Measurements from ENCODE around the gene CERT1.
A peak's percentile ranks its signal among the peaks of the same experiment; 100 is the strongest.

CERT1 gene

DNA sequence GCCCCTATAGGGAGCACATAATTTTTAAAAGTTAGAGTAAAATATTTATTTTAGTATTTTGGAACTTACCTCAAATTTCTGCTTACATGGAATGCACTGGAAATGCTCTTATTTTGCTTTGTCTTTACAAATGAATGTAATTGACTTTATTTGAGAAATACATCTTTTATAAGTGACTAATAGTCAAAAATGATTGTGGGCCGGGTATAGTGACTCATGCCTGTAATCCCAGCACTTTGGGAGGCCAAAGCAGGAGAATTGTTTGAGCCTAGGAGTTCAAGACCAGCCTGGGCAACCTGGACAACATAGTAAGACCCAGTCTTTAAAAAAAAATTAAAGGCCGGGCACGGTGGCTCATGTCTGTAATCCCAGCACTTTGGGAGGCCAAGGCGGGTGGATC, 168.6 kb downstream of the CERT1 start:
- H4K91ac ChIP-seq (ENCODE audit: low read depth, low read length), result no peak overlapping the region
- no peak overlapping the region for H3K27ac ChIP-seq (ENCODE audit: low read depth, low read length)
- peaks cover 3% of the 10 kb centered on the region for H3K79me2 ChIP-seq (ENCODE audit: control insufficient read depth, insufficient read depth, low read length, poor library complexity)
- H3K36me3 ChIP-seq (ENCODE audit: control insufficient read depth in 1 of 2, insufficient read depth in 2 of 2, low read length in 2 of 2), result peaks cover 14 to 16% of the 10 kb centered on the region in 2 experiments
- H3K4me1 ChIP-seq (ENCODE audit: control insufficient read depth in 1 of 2, insufficient read depth in 2 of 2, low read length in 2 of 2), result no peaks in the 10 kb centered on the region
- no peak overlapping the region for H3K23ac ChIP-seq (ENCODE audit: low read length)
- no peak overlapping the region for H3K4me2 ChIP-seq (ENCODE audit: low read length)
- no peak overlapping the region for H3K9ac ChIP-seq (ENCODE audit: low read length)
- peak overlapping the region; percentile 87 for H3K4ac ChIP-seq (ENCODE audit: low read depth, low read length)
- H3K4me3 ChIP-seq (ENCODE audit: low read depth, low read length), result no peak overlapping the region
- H3K27me3 ChIP-seq (ENCODE audit: insufficient read depth, low read length), result no peaks in the 10 kb centered on the region
- no peak overlapping the region for H2BK12ac ChIP-seq (ENCODE audit: low read length)
- WGBS (ENCODE audit: extremely low coverage, insufficient coverage, insufficient read length), result no CpG with 5 or more reads among the region's 4 CpGs
- no peaks in the 10 kb centered on the region for H3K79me1 ChIP-seq (ENCODE audit: low read length)
- no peak overlapping the region for H3K14ac ChIP-seq (ENCODE audit: low read length)
- no peak overlapping the region for H2AK5ac ChIP-seq (ENCODE audit: low read length)
- no peaks in the 10 kb centered on the region for H3K9me3 ChIP-seq (ENCODE audit: insufficient read depth, low read depth, low read length)
- no peak for DNase-seq
- H2AFZ ChIP-seq (ENCODE audit: insufficient read depth, low read length, poor library complexity), result no peak overlapping the region
- H2BK5ac ChIP-seq (ENCODE audit: low read depth, low read length, poor library complexity), result no peak overlapping the region
- H3K18ac ChIP-seq (ENCODE audit: low read length), result no peak overlapping the region
- H4K8ac ChIP-seq (ENCODE audit: low read depth, low read length), result no peak overlapping the region
- no peak overlapping the region for H2BK120ac ChIP-seq (ENCODE audit: insufficient read depth, low read length, poor library complexity)
- no peak overlapping the region for H4K12ac ChIP-seq (ENCODE audit: low read depth, low read length)

DNA sequence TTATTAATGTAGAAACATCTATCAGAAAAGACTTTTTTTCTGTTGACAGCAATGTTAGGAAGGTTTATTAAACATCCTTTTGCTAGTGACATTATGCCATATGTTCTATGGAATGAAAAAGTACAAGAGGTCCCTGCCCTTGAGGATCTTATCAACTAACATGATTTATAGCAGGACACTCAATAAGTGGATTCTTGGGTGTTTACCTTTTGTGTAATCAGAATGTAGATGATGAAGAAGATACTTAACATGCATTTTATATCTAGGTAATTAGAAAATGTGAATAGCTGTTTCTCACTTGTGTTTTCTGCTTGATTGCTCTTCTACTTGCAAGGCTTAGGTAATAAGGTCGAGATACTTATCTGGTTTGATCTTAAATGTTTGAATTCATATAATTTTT, 169.5 kb downstream of the CERT1 start:
- Histone ChIP-seq H3K27ac (ENCODE audit: low read depth, low read length) (no peak overlapping the region), H3K18ac (ENCODE audit: low read length) (no peak overlapping the region), H3K79me1 (ENCODE audit: low read length) (peaks cover 6% of the 10 kb centered on the region), H3K9ac (ENCODE audit: low read length) (no peak overlapping the region), H3K79me2 (ENCODE audit: control insufficient read depth, insufficient read depth, low read length, poor library complexity) (peaks cover 10% of the 10 kb centered on the region), H2BK120ac (ENCODE audit: insufficient read depth, low read length, poor library complexity) (no peak overlapping the region), H3K23ac (ENCODE audit: low read length) (no peak overlapping the region), H3K4me2 (ENCODE audit: low read length) (no peak overlapping the region), H3K4ac (ENCODE audit: low read depth, low read length) (no peak overlapping the region), H2BK12ac (ENCODE audit: low read length) (no peak overlapping the region), H2AFZ (ENCODE audit: insufficient read depth, low read length, poor library complexity) (no peak overlapping the region), H2BK5ac (ENCODE audit: low read depth, low read length, poor library complexity) (no peak overlapping the region), H3K36me3 (ENCODE audit: control insufficient read depth in 1 of 2, insufficient read depth in 2 of 2, low read length in 2 of 2) (peaks cover 14 to 16% of the 10 kb centered on the region in 2 experiments), H3K27me3 (ENCODE audit: insufficient read depth, low read length) (no peaks in the 10 kb centered on the region), H3K9me3 (ENCODE audit: insufficient read depth, low read depth, low read length) (no peaks in the 10 kb centered on the region), H3K4me3 (ENCODE audit: low read depth, low read length) (no peak overlapping the region), H2AK5ac (ENCODE audit: low read length) (no peak overlapping the region), H4K12ac (ENCODE audit: low read depth, low read length) (no peak overlapping the region), H4K91ac (ENCODE audit: low read depth, low read length) (no peak overlapping the region), H3K14ac (ENCODE audit: low read length) (no peak overlapping the region), H4K8ac (ENCODE audit: low read depth, low read length) (no peak overlapping the region), H3K4me1 (ENCODE audit: control insufficient read depth in 1 of 2, insufficient read depth in 2 of 2, low read length in 2 of 2) (no peaks in the 10 kb centered on the region)
- WGBS (ENCODE audit: extremely low coverage, insufficient coverage, insufficient read length), result no CpG with 5 or more reads among the region's 1 CpG
- no peak for DNase-seq

DNA sequence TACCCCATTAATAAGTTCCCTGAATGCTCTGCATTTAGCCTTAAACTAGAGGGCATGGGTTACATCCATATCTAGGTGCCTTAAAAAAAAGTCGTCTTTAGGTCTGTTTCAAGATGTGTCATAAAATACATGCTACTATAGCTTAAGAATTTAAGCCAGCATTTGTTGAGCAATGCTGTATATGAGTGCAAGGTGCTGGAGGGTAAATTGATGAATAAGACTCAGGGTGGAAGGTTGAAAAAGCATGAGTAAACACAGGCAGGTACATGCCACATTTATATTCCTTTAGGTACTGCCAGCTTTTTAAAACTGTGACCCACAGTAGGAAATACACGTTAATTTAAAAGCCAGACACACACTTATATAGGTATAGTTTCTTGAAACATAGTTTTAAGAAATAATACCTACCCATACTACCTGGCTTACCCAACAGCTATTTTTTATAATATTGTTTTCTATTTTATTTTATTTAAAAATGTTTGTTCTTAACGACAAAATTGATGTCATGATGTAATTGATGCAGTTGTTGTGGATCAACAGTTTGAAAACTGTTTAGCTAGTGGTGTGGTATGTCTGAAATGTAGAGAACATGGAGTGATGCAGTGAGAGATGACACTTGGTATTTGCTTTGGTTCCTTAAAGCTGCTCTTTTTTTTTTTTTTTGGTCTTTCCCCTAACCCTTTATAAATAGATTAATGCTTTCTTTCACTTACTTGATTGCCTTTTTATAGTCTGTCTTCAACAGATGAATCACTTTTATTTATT, 170.5 kb downstream of the CERT1 start:
- Histone ChIP-seq H3K36me3 (ENCODE audit: control insufficient read depth in 1 of 2, insufficient read depth in 2 of 2, low read length in 2 of 2) (peaks cover 7 to 10% of the 10 kb centered on the region in 2 experiments), H3K23ac (ENCODE audit: low read length) (no peak overlapping the region), H4K8ac (ENCODE audit: low read depth, low read length) (no peak overlapping the region), H3K14ac (ENCODE audit: low read length) (no peak overlapping the region), H3K4me3 (ENCODE audit: low read depth, low read length) (no peak overlapping the region), H2AK5ac (ENCODE audit: low read length) (no peak overlapping the region), H2AFZ (ENCODE audit: insufficient read depth, low read length, poor library complexity) (no peak overlapping the region), H2BK120ac (ENCODE audit: insufficient read depth, low read length, poor library complexity) (no peak overlapping the region), H3K27ac (ENCODE audit: low read depth, low read length) (no peak overlapping the region), H3K27me3 (ENCODE audit: insufficient read depth, low read length) (no peaks in the 10 kb centered on the region), H3K9me3 (ENCODE audit: insufficient read depth, low read depth, low read length) (no peaks in the 10 kb centered on the region), H4K91ac (ENCODE audit: low read depth, low read length) (no peak overlapping the region), H3K4ac (ENCODE audit: low read depth, low read length) (peak overlapping the region; percentile 84), H3K18ac (ENCODE audit: low read length) (no peak overlapping the region), H2BK12ac (ENCODE audit: low read length) (no peak overlapping the region), H3K9ac (ENCODE audit: low read length) (no peak overlapping the region), H2BK5ac (ENCODE audit: low read depth, low read length, poor library complexity) (no peak overlapping the region), H3K4me2 (ENCODE audit: low read length) (no peak overlapping the region), H3K79me2 (ENCODE audit: control insufficient read depth, insufficient read depth, low read length, poor library complexity) (peaks cover 13% of the 10 kb centered on the region), H4K12ac (ENCODE audit: low read depth, low read length) (no peak overlapping the region), H3K79me1 (ENCODE audit: low read length) (peaks cover 11% of the 10 kb centered on the region), H3K4me1 (ENCODE audit: control insufficient read depth in 1 of 2, insufficient read depth in 2 of 2, low read length in 2 of 2) (no peaks in the 10 kb centered on the region)
- no CpG with 5 or more reads among the region's 3 CpGs for WGBS (ENCODE audit: extremely low coverage, insufficient coverage, insufficient read length)
- peak; percentile 66 to 93 for DNase-seq

DNA sequence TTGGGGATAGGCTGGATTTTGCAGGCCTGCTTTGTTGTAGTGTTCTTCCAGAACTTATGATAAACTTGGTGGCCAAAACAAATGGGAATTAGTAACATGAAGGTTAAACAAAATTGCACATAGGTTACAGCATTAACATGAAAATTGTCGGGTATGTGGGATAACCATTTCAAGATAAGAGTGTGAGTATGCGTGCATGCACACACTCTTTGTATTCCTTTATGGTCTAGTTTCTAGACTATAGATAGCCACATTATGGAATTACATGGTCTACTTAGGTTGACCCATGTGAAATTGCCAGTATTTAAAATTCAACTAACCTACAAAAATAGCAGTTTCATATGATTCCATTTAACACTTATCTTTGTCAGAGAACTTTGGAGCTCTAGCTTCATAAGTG, 173.0 kb downstream of the CERT1 start:
- no peak overlapping the region for H3K18ac ChIP-seq (ENCODE audit: low read length)
- DNase-seq, result peak in 1 of 2 donors; percentile 26
- H3K4me1 ChIP-seq (ENCODE audit: control insufficient read depth in 1 of 2, insufficient read depth in 2 of 2, low read length in 2 of 2), result no peaks in the 10 kb centered on the region
- H2BK5ac ChIP-seq (ENCODE audit: low read depth, low read length, poor library complexity), result no peak overlapping the region
- H3K9ac ChIP-seq (ENCODE audit: low read length), result no peak overlapping the region
- H4K91ac ChIP-seq (ENCODE audit: low read depth, low read length), result no peak overlapping the region
- no peaks in the 10 kb centered on the region for H3K27me3 ChIP-seq (ENCODE audit: insufficient read depth, low read length)
- peak overlapping the region; percentile 67 for H3K4ac ChIP-seq (ENCODE audit: low read depth, low read length)
- no peak overlapping the region for H3K14ac ChIP-seq (ENCODE audit: low read length)
- no peak overlapping the region for H4K8ac ChIP-seq (ENCODE audit: low read depth, low read length)
- H3K23ac ChIP-seq (ENCODE audit: low read length), result no peak overlapping the region
- no peaks in the 10 kb centered on the region for H3K9me3 ChIP-seq (ENCODE audit: insufficient read depth, low read depth, low read length)
- H4K12ac ChIP-seq (ENCODE audit: low read depth, low read length), result no peak overlapping the region
- H2AFZ ChIP-seq (ENCODE audit: insufficient read depth, low read length, poor library complexity), result no peak overlapping the region
- no peak overlapping the region for H2AK5ac ChIP-seq (ENCODE audit: low read length)
- H2BK120ac ChIP-seq (ENCODE audit: insufficient read depth, low read length, poor library complexity), result no peak overlapping the region
- no CpG with 5 or more reads among the region's 2 CpGs for WGBS (ENCODE audit: extremely low coverage, insufficient coverage, insufficient read length)
- H3K4me3 ChIP-seq (ENCODE audit: low read depth, low read length), result no peak overlapping the region
- H2BK12ac ChIP-seq (ENCODE audit: low read length), result no peak overlapping the region
- H3K36me3 ChIP-seq (ENCODE audit: control insufficient read depth in 1 of 2, insufficient read depth in 2 of 2, low read length in 2 of 2), result peaks cover 3 to 4% of the 10 kb centered on the region in 2 experiments
- peaks cover 11% of the 10 kb centered on the region for H3K79me1 ChIP-seq (ENCODE audit: low read length)
- H3K27ac ChIP-seq (ENCODE audit: low read depth, low read length), result no peak overlapping the region
- peak overlapping the region; percentile 61 for H3K4me2 ChIP-seq (ENCODE audit: low read length)
- H3K79me2 ChIP-seq (ENCODE audit: control insufficient read depth, insufficient read depth, low read length, poor library complexity), result peaks cover 13% of the 10 kb centered on the region
